ENCODE data around the gene NEDD9. TPM values are rescaled to one million over a fixed set of nuclear protein-coding genes. Genes with fewer than 3 reads are reported as not detected.
A peak's percentile ranks its signal among the peaks of the same experiment; 100 is the strongest.

The NEDD9 gene
- total and polyA plus RNA-seq, 2 of the 13 experiments (the other 11 are each of a cell fraction or from before 2014, with no cell fraction given): 27.1 to 389 TPM

DNA sequence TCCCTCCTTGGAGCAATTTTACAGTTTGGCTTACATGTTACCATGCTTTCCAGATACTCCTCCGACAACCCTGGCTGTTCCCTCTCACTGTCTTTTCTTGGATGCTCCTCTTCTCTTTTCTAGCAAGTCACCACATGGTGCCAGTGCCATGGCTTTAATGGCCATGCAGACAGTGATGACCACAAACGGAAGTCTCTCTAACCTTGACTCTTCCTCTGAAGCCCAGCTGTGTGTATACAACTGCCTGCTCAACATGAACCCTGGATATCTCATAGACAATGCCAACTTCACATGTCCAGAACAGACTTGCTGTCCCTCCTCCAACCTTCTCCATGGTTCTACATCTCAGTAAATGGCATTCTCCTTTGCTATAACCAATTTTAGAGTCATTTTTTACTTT, 49.8 kb upstream of the NEDD9 start (continued):
- TF ChIP-seq HNRNPK (IDR thresholded peaks at IDR 0.05; ENCODE audit: low read depth, low read length, poor library complexity, severe bottlenecking): no peak
- TF ChIP-seq ZNF891 (CRISPR knock-in tag; IDR thresholded peaks at IDR 0.05): no peak
- peak; percentile 65; the same call in 1 of the 2 replicates for TF ChIP-seq RXRB (CRISPR knock-in tag; IDR thresholded peaks at IDR 0.05; ENCODE audit: borderline replicate concordance)
- no peak for TF ChIP-seq SOX13 (IDR thresholded peaks at IDR 0.05)
- peak in 1 of 2 experiments; percentile 74; a peak in 1 of 4 replicates for TF ChIP-seq SOX13 (CRISPR knock-in tag; conservative IDR thresholded peaks at IDR 0.05 in 1 of 2, IDR thresholded peaks at IDR 0.05 in 1 of 2)
- TF ChIP-seq, protein P1, sequence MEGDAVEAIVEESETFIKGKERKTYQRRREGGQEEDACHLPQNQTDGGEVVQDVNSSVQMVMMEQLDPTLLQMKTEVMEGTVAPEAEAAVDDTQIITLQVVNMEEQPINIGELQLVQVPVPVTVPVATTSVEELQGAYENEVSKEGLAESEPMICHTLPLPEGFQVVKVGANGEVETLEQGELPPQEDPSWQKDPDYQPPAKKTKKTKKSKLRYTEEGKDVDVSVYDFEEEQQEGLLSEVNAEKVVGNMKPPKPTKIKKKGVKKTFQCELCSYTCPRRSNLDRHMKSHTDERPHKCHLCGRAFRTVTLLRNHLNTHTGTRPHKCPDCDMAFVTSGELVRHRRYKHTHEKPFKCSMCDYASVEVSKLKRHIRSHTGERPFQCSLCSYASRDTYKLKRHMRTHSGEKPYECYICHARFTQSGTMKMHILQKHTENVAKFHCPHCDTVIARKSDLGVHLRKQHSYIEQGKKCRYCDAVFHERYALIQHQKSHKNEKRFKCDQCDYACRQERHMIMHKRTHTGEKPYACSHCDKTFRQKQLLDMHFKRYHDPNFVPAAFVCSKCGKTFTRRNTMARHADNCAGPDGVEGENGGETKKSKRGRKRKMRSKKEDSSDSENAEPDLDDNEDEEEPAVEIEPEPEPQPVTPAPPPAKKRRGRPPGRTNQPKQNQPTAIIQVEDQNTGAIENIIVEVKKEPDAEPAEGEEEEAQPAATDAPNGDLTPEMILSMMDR (CRISPR knock-in tag; IDR thresholded peaks at IDR 0.05): 0 out of 2 replicates have a peak, but pooled peaks have one; percentile 7
- TF ChIP-seq TRIM24 (CRISPR knock-in tag; IDR thresholded peaks at IDR 0.05): no peak
- peak; percentile 62; the same call in 1 of the 2 replicates for TF ChIP-seq HDAC2 (CRISPR knock-in tag; IDR thresholded peaks at IDR 0.05)
- no peak for TF ChIP-seq SYNCRIP (IDR thresholded peaks at IDR 0.05; ENCODE audit: insufficient read depth, low read depth, low read length)
- TF ChIP-seq TBP (CRISPR knock-in tag; IDR thresholded peaks at IDR 0.05): no peak
- TF ChIP-seq ZFYVE20 (CRISPR knock-in tag; IDR thresholded peaks at IDR 0.05; ENCODE audit: borderline replicate concordance, low read depth): no peak
- 0 out of 2 replicates have a peak, but pooled peaks have one; percentile 62 for TF ChIP-seq ARID5B (CRISPR knock-in tag; IDR thresholded peaks at IDR 0.05)
- TF ChIP-seq SMAD9 (CRISPR knock-in tag; IDR thresholded peaks at IDR 0.05): no peak
- peak; percentile 33 for TF ChIP-seq SKI (IDR thresholded peaks at IDR 0.05; ENCODE audit: partially characterized antibody)
- no peak for TF ChIP-seq ZNF501 (CRISPR knock-in tag; IDR thresholded peaks at IDR 0.05)
- TF ChIP-seq ZNF343 (CRISPR knock-in tag; IDR thresholded peaks at IDR 0.05): no peak
- TF ChIP-seq, protein P2, sequence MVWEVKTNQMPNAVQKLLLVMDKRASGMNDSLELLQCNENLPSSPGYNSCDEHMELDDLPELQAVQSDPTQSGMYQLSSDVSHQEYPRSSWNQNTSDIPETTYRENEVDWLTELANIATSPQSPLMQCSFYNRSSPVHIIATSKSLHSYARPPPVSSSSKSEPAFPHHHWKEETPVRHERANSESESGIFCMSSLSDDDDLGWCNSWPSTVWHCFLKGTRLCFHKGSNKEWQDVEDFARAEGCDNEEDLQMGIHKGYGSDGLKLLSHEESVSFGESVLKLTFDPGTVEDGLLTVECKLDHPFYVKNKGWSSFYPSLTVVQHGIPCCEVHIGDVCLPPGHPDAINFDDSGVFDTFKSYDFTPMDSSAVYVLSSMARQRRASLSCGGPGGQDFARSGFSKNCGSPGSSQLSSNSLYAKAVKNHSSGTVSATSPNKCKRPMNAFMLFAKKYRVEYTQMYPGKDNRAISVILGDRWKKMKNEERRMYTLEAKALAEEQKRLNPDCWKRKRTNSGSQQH (CRISPR knock-in tag; IDR thresholded peaks at IDR 0.05; ENCODE audit: low read depth): no peak

Data from HepG2 (cell line).